ENCODE measurements around the gene CKLF.

GRCh38 chr16:66598111-66598510 is 45.7 kb downstream of the CKLF start:
- TF ChIP-seq TAF1 (IDR thresholded peaks at IDR 0.05; ENCODE audit: borderline replicate concordance, insufficient read depth, low read length) (no peak), SIN3A (IDR thresholded peaks at IDR 0.05; ENCODE audit: borderline replicate concordance, insufficient read depth, low read length) (no peak), REST (IDR thresholded peaks at IDR 0.05; ENCODE audit: insufficient read depth in 1 of 2, low read depth in 2 of 2, low read length in 2 of 2) (no peak), POLR2AphosphoS5 (IDR thresholded peaks at IDR 0.05; ENCODE audit: low read depth, low read length) (no peak)
